ENCODE measurements around the gene KLC4.
"Not testable (repeated sequence)": the region's sequence is repeated elsewhere in the genome, so short reads cannot be mapped to it uniquely, and the experiment has no call there.

The KLC4 gene

GRCh38 chr6:43096451-43097097 lies 37.1 kb downstream of the KLC4 start:
- DNase-seq = no peak

DNA sequence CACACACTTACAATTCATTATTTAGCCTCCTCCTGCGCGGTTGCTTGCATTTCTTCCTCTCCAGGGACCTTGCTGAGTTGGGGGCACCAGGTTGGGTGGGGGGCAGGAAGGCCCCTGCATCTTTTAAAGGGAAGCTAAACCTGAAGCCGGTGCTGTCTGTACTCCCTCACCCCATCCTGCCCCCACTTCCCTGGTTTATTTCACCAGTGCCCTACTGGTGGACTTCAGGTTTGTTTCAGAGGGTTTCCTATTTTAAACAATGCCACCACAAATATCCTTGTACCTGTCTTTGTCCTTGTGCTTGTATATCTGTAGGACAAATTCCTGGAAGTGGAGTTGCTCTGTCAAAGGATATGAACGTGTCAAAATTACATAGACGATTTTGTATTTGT lies 37.7 kb downstream of the KLC4 start:
- DNase-seq = no peak

GRCh38 chr6:43097502-43097901 lies 38.1 kb downstream of the KLC4 start:
- DNase-seq = no peak

DNA sequence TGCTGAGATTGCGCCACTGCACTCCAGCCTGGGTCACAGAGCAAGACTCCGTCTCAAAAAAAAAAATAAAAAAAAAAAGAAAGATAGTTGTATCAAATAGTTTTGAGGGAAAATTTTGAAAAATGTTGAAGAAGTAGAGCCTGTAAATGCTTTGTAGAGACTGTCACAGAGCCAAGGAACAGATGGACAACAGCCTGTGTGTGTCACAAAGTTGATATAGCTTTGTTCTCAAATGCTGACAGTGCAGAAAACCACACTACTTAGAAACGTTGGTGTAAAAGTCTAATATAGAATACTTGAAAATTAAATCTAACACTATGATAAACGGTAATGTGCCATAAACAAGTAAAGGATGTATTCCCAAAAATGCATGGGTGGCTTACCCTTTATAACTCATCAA lies 42.1 kb downstream of the KLC4 start:
- DNase-seq = no peak

GRCh38 chr6:43103253-43103876 lies 43.9 kb downstream of the KLC4 start:
- no peak for DNase-seq

GRCh38 chr6:43105538-43106222 lies 46.2 kb downstream of the KLC4 start:
- DNase-seq = no peak

DNA sequence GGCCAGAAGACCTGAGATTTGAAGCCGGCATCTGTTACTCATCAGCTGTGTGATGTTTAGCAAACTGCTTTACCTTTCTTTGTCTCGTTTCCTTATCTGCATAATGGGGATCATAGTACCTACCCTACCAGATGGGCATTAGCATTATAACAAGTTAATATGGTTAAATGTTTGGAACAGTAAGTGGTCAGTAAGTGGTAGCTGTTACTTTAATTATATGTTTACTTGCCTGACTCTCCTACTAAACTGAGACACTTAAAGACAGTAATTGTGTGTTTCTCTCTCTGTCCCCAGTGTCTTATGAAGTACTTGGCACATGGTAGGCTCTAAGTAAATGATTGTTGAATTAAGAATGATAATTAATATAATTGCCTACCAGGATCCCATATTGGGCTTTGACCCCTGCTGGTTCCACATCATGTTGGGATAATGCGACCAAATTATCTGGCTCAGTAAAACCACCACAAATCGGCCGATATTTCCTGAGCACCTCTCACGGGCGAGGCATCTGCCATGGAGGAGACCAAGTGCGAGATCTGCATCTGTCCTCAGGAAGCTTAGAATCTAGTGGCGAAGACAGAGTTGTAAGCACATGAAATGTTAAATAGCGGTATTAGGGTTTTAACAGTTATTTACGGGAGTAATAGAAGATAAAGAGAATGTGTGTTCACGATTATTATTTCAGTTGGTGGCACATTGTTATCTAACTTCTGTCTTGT lies 48.1 kb downstream of the KLC4 start:
- DNase-seq = no peak

DNA sequence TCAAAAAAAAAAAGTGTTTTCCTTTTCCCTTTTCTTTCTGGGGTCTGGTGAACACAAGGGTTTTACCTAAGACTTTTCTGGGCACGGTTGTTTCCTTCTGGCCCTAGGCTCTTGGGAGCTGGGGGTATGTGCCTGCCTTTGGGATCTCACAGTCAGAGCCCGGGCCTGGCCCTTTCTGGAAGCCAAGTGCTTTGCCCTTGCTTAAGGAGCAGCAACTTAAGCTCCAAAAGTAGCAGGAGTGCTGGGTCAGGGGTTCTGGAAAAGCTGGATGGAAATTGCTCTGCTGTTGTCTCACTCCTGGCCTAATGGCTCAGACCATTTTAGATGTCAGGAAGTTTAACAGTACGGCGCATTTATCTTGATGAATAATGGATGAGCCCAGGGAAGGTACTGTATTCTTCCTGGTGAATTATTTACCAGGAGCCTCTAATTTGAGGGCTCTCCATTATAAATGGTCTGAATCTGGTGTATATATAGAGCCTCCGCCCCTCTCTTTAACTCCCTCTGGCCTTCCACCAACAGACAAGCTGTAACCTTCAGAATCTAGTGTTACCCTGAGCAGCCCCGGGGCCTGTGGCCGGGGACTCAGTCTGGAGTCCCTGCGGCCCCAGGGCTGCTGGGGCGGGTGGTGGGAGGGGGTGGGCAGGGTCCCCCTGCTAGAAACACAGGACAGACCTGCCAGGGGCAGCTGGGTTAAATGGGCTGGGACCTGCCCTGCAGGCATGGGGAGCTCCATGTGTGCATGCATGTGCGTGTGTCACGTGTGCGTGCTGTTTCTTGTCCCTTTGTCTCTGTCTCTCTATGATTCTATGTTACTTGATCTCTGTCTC lies 54.2 kb downstream of the KLC4 start:
- DNase-seq = no peak

GRCh38 chr6:43115365-43115764 lies 55.9 kb downstream of the KLC4 start:
- no peak for DNase-seq

- DNase-seq = not testable (repeated sequence)
Observed at GRCh38 chr6:43117466-43117865, 58.0 kb downstream of the KLC4 start.

DNA sequence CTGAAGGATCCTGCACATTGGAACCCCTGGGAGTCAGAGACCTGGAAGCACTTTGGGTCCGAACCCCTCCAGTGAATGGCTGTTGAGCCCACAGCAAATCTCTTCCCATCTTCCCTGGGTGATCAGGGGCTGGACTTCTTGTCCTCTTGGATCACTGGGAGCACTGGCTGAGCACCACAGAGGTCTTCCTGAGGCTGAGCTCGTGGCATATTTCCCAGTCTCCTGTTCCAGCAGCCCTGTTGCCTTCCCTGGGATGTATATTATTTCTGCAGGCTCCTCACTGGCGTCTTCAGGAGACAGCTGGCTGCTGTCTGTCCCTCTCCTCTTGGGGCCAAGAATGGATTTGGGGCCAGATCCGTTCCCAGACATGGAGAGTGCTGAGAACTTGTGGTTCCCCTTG lies 60.1 kb downstream of the KLC4 start:
- DNase-seq = no peak

DNA sequence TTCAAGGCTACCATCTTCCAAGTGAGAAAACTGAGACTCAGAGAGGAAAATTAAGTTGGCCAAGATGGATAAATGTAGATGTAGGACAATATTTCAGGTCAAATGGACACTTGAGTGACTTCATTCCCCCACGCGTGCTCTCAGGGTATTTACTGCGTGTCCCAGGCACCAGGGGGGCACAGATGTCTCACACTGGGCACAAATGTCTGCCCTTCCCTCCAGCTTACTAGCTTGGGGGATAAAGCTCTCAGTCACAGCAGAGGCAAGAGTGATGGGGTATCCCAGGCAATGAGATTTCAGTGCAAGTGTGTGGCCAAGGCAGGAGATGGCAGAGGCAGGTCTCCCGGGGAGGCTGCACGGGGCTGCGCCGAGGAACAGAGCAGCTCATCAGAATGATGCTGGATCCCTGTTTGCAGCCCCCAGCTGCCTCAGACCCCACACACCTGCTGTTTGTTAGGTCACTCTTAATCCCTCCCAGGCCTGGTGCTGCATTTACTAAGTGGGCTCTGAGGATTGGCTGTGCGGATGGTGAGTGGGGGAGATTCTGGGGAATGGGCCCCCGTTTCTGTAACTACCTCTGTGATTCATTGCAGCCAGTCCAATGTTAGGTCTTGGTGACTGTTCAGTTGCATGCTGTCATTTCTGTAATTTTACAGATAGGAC lies 60.8 kb downstream of the KLC4 start:
- DNase-seq = no peak

GRCh38 chr6:43120944-43121913 lies 61.8 kb downstream of the KLC4 start:
- no peak for DNase-seq

- DNase-seq = no peak
Observed at GRCh38 chr6:43122146-43122545, 62.7 kb downstream of the KLC4 start.

GRCh38 chr6:43123461-43124314 lies 64.3 kb downstream of the KLC4 start:
- DNase-seq = no peak

DNA sequence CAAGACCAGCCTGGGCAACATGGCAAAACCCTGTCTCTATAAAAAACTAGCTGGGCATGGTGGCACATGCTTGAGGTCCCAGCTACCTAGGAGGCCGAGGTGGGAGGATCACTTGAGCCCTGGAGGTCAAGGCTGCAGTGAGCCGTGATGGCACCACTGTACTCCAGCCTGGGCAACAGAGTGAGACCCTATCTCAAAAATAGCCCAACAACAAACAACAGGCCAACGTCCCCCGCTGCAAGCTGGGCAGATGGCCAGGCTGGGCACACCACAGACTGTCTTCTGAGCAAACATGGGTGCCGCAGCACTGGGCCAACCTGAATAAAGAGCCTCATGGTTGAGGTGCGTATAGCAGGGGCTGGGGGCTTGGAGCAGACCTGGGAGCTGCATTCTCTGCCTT lies 65.0 kb downstream of the KLC4 start:
- DNase-seq = no peak

Measured in stimulated activated CD4-positive, alpha-beta T cell treated with anti-CD3 and anti-CD28 coated beads, Interleukin-1b, Interleukin-23, amount 100 ng/mL, for 48 hours (primary cell).